C1 segment of cervical spinal cord (tissue), 14 donors: Measurements from ENCODE around the gene CCDC34.

Experiments
- DNase-seq, 14 donors: peaks; one replicate each; lab custom pipeline; 2025; lab: John Stamatoyannopoulos, UW

The CCDC34 gene

GRCh38 chr11:27291302-27291889 is 71.6 kb downstream of the CCDC34 start:
- no peak for DNase-seq

- DNase-seq, result no peak
Observed at GRCh38 chr11:27290261-27291050, 72.6 kb downstream of the CCDC34 start.
